NCI-H146 (cell line): ENCODE results near the gene NRXN3.

Experiments
- DNase-seq: peaks from one replicate; lab custom pipeline; 2025; lab: John Stamatoyannopoulos, UW

The NRXN3 gene

GRCh38 chr14:78710963-78711362 is 540.8 kb downstream of the NRXN3 start:
- no peak for DNase-seq

GRCh38 chr14:78713716-78714115 is 543.5 kb downstream of the NRXN3 start:
- DNase-seq, result no peak

- DNase-seq, result no peak
These were observed 544.5 kb downstream of the NRXN3 start for GRCh38 chr14:78714711-78715110.

- peak; percentile 68 for DNase-seq
These were observed 551.7 kb downstream of the NRXN3 start for GRCh38 chr14:78721756-78722480.

DNA sequence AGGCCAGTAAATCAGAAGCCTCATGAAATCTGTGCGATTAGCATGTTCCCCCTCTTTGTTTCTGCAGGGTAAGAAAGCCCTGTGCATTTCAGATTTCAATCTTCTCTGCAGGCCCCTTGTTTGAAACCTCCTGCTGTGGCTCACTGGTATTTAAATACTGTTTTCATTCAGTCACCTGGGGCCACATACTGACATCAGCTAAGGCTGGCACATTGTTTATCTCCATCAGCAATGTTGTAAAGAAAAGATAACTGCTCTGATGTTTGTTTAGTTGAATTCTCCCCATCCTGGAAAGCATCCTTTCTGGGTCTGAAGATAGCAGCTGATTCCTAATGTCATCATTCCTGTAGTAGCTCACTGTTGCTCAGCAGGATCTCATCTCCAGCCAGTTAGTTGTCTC is 554.9 kb downstream of the NRXN3 start:
- DNase-seq, result peak; percentile 93

DNA sequence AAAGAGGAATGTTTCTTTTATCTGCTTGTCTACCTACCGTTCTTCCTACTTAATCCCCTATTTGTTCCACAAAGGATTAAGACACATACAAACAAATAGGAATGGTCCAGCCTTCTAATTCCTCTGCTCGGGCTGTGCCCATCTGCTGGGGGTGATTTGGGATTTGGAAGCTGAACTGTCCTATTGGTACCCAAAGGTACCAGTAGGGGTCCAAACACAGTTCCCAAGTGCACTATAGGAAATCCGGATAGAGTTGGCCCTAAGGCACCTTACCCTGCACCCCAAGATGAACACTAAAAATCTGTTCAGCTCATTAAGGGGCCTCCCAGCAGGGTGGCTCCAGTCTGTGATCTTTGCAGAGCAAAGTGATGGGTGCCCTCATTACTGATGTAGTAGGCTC is 566.9 kb downstream of the NRXN3 start:
- DNase-seq, result no peak

GRCh38 chr14:78737601-78738000 is 567.4 kb downstream of the NRXN3 start:
- no peak for DNase-seq

- DNase-seq, result no peak
These were observed 576.0 kb downstream of the NRXN3 start for GRCh38 chr14:78746086-78746595.

DNA sequence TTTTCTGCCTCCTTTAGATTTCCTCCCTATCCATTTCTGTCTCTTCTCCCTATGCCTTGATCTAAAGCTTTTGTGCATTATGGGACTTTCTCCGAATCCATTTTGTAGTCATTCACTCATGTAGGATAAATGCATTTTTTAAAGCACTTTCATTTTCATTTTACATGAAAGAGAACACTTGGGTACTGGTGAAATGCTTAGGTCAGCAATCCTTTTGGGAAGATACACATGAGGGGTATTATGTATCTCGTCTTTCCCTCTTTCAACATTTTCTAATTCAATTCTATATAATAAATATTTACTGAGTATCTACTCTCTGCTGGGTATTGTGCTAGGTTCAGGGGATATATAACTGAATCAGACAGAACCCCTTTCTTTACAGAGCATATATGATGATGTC is 577.6 kb downstream of the NRXN3 start:
- DNase-seq, result no peak

DNA sequence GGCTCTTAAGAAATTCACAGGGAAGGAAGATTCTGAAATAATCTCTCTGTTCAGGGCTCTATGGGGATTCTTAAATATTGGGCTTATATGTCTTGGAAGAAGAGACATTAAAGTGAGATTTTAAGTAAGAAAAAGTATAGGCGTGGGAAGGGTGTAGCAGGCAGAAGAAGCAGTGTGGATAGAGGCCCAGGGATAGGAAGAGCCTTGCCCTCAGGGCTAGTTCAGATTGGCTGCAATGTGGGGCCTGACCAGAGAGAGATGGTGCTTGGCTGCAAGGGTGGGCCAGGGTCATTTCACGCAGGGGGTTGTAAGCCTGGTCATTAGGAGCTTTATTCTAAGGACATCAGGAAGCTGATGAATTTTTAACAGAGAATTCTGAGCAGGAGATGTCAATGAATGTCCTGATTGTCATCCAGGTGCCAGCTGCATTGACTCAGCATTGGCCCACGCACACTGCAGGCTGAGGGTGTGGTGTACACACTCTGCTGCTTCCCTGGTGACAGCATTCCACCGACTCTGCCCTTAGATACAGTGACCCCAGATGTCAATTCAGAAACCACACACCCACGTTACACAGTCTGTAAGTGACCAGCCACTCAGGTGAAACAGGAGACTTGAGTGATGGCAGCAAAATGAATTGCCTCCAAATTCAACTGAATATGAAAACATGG is 582.5 kb downstream of the NRXN3 start:
- DNase-seq, result no peak

DNA sequence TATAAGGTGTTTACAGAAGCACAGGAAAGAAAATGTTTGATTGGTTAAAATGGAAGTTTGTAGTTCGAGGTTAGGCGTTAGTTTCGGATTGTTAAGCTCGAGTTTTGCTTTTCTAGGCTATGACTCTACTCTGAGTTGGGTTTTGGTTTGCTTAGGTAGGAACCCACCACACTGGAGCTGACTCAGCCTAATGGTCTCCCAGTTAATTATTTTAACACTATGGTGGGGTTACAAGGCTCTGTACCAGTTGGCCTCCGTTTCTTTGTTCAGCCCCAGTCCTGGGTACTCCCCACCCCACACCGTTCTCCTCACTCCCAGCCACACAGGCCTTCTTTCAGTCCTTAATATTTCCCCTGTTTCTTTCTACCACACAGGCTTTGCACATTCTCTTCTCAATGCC is 583.9 kb downstream of the NRXN3 start:
- no peak for DNase-seq

DNA sequence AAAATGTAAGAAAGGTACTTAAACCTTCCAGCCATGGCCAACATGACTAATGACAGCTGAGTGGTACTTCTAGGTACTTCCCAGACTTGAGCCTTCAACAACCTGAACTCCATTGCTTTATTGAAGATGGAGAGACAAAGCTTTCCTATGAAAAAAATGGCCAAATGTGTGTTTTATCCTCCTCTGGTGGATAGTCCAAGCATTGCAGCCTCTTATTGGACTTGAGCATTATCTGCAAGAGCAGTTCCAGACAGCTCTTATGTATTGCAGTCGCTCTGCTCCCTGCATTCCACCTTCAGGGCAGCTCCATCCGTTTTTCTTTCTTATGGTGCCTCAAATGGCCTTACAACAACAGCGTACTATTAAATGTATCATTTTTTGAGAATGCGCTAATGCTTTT is 588.2 kb downstream of the NRXN3 start:
- peak; percentile 68 for DNase-seq

DNA sequence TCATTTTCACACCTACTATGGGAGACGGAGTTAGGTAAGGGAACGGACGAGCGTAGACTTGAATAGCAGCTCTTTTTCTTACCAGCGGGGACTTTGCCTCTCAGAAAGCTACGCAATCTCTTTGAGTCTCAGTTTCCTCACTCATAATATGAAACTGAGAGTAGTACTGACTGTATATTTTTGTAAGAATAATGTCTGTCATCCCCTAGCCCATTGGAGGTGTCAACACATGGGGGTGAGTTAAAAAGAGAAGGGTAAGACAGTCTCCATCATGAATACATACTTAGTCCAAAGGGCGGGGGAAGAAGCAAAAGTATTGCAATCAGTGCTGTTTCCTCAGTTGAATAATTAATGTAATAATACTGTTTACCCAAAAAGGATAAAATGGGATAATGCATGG is 592.2 kb downstream of the NRXN3 start:
- DNase-seq, result no peak

DNA sequence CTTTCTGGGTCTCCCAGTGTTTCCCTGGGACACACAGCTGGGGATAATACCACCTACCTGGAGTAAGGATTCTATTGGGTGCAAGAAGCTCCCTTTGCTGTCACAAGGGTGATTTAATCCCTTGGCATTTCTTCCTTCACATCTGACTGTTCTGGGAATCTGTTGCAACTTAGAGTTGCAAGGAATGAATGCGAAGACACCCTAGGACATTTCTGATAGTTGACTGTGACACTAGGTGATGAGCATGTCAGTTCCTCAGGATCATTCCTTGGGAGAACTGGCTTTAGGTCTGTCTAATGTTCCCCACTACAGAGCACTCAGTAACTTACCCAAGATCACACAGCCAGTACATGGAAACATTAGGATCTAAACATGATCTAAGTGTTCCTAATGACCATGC is 593.6 kb downstream of the NRXN3 start:
- no peak for DNase-seq

- no peak for DNase-seq
These were observed 594.1 kb downstream of the NRXN3 start for GRCh38 chr14:78764240-78764639.

DNA sequence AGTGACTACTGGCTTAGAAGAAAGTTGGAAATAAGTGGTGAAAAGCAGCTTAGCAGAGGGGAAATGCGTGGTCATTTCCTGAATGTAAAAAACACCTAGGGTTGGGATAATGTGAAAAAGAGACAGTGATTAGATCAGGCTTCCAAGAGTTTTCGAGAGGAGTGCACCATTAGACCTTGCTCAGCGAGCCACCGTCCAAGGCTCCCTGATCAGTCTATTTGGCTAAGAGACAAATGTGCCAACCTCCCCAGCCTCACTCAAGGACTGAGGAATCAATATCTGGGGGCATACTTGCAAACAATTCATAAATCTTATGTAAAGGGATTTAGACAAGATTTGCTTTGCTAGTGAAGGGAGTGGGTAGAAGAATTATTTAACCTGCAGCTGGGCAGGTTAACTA is 594.5 kb downstream of the NRXN3 start:
- no peak for DNase-seq

- DNase-seq, result no peak
These were observed 597.3 kb downstream of the NRXN3 start for GRCh38 chr14:78767436-78767835.

DNA sequence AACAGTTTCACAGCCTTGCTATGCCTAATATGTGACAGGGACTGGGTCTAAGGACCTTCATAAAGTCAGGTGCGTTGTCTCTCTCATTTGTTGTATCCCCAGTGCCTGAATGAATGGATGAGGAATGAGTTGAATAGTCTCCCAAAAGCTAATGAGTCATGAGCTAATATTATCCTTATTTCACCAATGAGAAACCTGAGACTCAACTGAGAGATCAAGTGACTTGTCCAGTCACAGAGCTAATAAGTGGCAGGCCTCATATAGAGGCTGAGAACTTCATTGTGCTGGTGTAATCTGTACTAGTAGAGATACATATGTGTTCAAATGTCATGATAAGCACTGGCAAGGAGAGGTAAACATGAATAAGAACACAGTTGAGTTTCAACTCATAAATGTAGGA is 612.4 kb downstream of the NRXN3 start:
- DNase-seq, result no peak

DNA sequence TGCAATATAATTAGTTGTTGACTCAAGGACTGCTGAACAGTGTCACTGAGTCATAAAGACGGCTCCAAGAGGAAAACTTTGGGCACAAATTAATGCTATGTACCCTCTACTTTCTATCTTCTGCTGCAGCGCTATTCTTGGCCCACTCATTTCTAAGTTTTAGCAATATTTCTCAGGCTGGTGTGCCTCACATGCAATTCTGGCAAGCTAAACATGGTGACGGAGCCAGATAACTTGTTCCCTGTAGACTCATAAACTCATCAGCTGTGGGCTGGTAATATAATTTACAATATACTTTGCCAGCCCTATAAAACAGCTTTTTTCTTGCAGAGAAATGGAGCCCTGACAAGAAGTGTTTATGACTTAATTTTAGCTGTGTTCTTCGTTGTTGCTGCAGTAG is 615.1 kb downstream of the NRXN3 start:
- DNase-seq, result no peak

DNA sequence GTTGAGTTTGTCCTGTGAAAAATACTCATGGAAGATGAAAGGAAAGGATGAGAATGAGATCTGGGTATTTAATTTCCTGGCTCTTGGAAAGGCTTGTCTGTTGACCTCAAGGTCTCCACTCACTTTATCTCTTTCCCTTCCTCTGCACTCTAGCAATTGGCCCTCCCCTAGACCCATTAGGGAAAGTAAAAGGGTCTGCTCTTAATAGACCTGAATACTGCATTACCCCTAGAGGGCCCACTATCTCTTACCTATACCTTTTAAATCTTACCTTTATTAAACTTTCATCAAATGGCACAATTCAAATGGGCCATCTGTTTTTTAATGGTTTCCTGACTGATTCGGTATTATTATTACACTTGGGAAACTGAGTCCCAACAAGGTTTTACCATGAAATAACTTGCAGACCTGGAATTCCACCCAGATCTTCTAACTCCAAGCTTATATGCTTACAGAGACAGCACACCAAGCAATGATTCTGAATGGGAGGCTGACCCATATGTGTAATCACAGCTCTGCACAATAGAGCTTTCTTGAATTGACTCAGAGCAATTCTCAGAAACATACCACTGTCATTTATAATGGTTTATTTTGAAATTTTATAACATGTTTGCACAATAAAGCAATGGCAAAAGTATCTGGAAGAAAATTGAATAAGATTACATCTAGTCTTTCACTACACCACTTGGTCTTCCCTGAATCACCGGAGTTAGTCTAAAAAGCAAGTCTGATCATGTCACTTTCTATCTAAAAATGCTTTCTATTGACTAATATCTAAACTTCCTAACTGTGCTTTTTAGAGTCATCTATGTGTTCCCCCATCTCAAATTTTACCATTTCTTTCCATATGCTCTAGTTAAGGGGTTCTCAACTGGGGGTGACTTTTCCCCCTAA is 618.5 kb downstream of the NRXN3 start:
- no peak for DNase-seq

- DNase-seq, result no peak
These were observed 620.1 kb downstream of the NRXN3 start for GRCh38 chr14:78790271-78790670.

DNA sequence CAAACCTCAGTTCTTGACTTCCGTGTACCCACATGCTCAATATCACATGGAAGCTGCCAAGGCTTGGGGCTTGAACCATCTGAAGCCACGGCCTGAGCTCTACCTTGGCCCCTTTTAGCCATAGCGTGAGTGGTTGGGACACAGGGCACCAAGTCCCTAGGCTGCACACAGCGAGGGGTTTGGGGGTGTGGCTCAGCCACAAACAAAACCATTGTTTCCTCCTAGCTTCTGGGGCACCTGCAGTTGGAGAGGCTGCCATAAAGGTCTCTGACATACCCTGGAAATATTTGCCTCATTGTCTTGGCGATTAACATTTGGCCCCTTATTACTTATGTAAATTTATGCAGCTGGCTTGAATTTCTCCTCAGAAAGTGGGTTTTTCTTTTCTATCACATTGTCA is 628.6 kb downstream of the NRXN3 start:
- no peak for DNase-seq

DNA sequence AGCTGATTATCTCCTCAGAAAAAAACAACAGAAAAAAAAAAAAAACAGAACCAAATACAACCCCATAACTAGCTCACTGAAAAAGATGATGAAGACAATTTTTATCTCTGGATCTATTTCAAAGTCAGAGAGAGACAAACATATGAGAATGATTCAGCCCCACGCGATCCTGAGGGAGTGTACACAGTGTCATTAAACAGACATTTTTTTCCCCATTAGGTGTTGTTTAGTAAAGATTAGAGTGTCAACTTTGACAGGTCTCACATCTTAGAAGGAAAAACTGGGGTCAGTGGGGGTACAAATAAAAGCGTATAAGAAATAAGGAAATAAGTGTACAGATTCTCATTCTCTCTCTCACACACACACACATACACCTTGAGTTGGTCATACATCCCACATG is 635.4 kb downstream of the NRXN3 start:
- no peak for DNase-seq
